Heart left ventricle (tissue), 16 donors: ENCODE measurements around the gene ANLN. TPM values are rescaled to one million over a fixed set of nuclear protein-coding genes. Genes with fewer than 3 reads are reported as not detected.

Experiments used
- ATAC-seq, 4 donors: fragments of 200-7000 bp; cut with Tn5 transposase; one replicate each; pipeline ENCODE4 v1.9.1; 2020 to 2022; ENCODE audit warnings: moderate library complexity in 4 of 4, mild to moderate bottlenecking in 3 of 4, moderate number of reproducible peaks in 1 of 4
- DNase-seq, 5 donors: peaks; one replicate each; pipeline ENCODE4 v3.0.0-alpha.2; 2020
- H3K27ac ChIP-seq, 12 donors: fragments of 200-600 bp; sonication (generic) in 4 of 12; one replicate each; pipeline versions ENCODE4 v1.5.0 to v1.8.0; 2016 to 2022; ENCODE audit warnings: mild to moderate bottlenecking in 2 of 12
- H3K27me3 ChIP-seq, 9 donors: fragments of 200-600 bp; sonication (generic) in 2 of 9; one replicate each; pipeline versions ENCODE4 v1.5.1 to v1.8.0; 2016 to 2022; ENCODE audit warnings: mild to moderate bottlenecking in 3 of 9
- H3K36me3 ChIP-seq, 9 donors: fragments of 200-600 bp; sonication (generic) in 2 of 9; one replicate each; pipeline versions ENCODE4 v1.5.0 to v1.8.0; 2018 to 2022; ENCODE audit warnings: mild to moderate bottlenecking in 2 of 9
- H3K4me1 ChIP-seq, 12 donors: fragments of 200-600 bp; sonication (generic) in 4 of 12; one replicate each; pipeline versions ENCODE4 v1.5.0 to v1.8.0; 2016 to 2022; ENCODE audit warnings: mild to moderate bottlenecking in 3 of 12
- H3K4me3 ChIP-seq, 12 donors: fragments of 200-600 bp; sonication (generic) in 4 of 12; one replicate each; pipeline versions ENCODE4 v1.5.0 to v1.8.0; 2017 to 2022; ENCODE audit warnings: mild to moderate bottlenecking in 9 of 12, moderate library complexity in 4 of 12
- H3K9me3 ChIP-seq, 12 donors: fragments of 200-600 bp; sonication (generic) in 4 of 12; one replicate each; pipeline versions ENCODE4 v1.5.0 to v1.8.0; 2016 to 2022; ENCODE audit warnings: mild to moderate bottlenecking in 1 of 12
- POLR2A ChIP-seq, 2 donors: fragments of 450-650 bp; IDR thresholded peaks; one replicate each; pipeline ENCODE4 v1.6.1; 2017; ENCODE audit warnings: antibody characterized with exemption in 2 of 2, mild to moderate bottlenecking in 2 of 2, moderate library complexity in 2 of 2
- WGBS, 4 donors: extraction: QIAGEN DNeasy Blood & Tissue Kit in 2 of 4; methylation state at CpG; one replicate each; pipeline versions ENCODE4 v1.1.5 to v1.1.7; 2013 to 2018; 5-methylcytosine and 5-hydroxymethylcytosine counted together
- intact Hi-C, 10 donors: fragments of 100-400 bp; cut with DNase I; formaldehyde crosslinking; loops; one replicate each; pipeline versions ENCODE4 v1.11.1 to v1.14.2; 2022
- polyA plus RNA-seq, 2 donors: library from polyadenylated mRNA; stranded (reverse); fragments of 200-250 nt; gene quantifications; one replicate each; pipeline ENCODE4 v1.2.3, GENCODE V29; 2013
- total RNA-seq, 9 donors: library from RNA; depleted of rRNA in 2 of 9; stranded (reverse); fragments of >200 nt in 2 of 9; fragmentation: NEBNext Ultra II Directional in 3 of 9; extraction: Animal tissue kit (Norgen Biotek cat#: 25700) in 3 of 9; gene quantifications; one replicate each; pipeline versions ENCODE4 v1.1.0 to v1.2.4, GENCODE V29; 2016 to 2023
- TF ChIP-seq, protein P1 (sequence below), 12 donors: fragments of 200-600 bp; sonication (generic) in 4 of 12; IDR thresholded peaks; one replicate each; pipeline versions ENCODE4 v1.5.0 to v1.8.0; 2018 to 2022; ENCODE audit warnings: antibody characterized with exemption in 12 of 12, mild to moderate bottlenecking in 5 of 12
- donor health status: ischemic (EF 13 %, LVEDD 7.1; RV severe dilation, severe dysfunction).
- donor health status: healthy with polysubstance abuse.
- donor health status: DM: no; HTN: yes; CAD: no.
- donor health status: DM: no; HTN: no; CAD: no.
- donor health status: ischemic (EF 25% LVEDD 6.9; RV normal size, moderate dysfunction).
- donor health status: ischemic (EF 25% LVEDD 5.7; RV mildly dilated, moderate dysfunction).
- donor health status: healthy.
- donor health status: DM: yes; HTN: yes; CAD: no.
- donor health status: ischemic (EF 35%, LVEDD 5.7; RV mildly dilated, moderate dysfunction).
- donor health status: nonischemic (EF 11% LVEDD 7.7; RV severe dilation, severe dysfunction).
- donor health status: DM: yes; HTN: yes; CAD: no.
- donor health status: PGD.
- donor health status: ischemic (EF 29% LVEDD 5.4; RV normal size, mild dysfunction).
- donor health status: nonischemic (EF 23%, LVEDD 6.1; RV moderate dilation, normal function).

Gene ANLN
- total and polyA plus RNA-seq, 11 donors, result 0.08 to 30.7 (median 1.5) TPM

DNA sequence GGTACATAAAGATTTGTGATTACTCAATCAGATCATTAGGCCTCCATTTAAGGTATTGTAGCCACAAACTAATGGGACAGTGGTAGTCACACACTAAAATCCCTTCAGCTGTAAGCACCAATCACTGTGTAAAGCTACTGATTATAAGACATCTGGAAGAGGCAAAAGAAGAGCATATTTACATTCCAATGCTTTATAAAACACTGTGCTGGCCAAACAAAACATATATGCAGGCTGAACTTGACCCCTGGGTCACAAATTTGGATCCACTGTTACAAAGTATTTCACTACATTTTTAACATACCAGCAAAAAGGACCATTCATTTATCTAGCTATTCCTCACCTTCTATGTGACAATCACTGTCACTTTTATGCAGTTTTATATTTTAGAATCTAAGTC, 41.4 kb upstream of the ANLN start:
- intact Hi-C loops, result no loop called here
- Histone ChIP-seq H3K27me3 (no peaks in the 10 kb centered on the region), H3K36me3 (no peaks in the 10 kb centered on the region), H3K27ac (no peak overlapping the region), H3K9me3 (no peaks in the 10 kb centered on the region), H3K4me1 (no peaks in the 10 kb centered on the region), H3K4me3 (no peak overlapping the region)
- TF ChIP-seq, protein P1, sequence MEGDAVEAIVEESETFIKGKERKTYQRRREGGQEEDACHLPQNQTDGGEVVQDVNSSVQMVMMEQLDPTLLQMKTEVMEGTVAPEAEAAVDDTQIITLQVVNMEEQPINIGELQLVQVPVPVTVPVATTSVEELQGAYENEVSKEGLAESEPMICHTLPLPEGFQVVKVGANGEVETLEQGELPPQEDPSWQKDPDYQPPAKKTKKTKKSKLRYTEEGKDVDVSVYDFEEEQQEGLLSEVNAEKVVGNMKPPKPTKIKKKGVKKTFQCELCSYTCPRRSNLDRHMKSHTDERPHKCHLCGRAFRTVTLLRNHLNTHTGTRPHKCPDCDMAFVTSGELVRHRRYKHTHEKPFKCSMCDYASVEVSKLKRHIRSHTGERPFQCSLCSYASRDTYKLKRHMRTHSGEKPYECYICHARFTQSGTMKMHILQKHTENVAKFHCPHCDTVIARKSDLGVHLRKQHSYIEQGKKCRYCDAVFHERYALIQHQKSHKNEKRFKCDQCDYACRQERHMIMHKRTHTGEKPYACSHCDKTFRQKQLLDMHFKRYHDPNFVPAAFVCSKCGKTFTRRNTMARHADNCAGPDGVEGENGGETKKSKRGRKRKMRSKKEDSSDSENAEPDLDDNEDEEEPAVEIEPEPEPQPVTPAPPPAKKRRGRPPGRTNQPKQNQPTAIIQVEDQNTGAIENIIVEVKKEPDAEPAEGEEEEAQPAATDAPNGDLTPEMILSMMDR (IDR thresholded peaks at IDR 0.05), result no peak
- ATAC-seq (no peak), DNase-seq (no peak)

DNA sequence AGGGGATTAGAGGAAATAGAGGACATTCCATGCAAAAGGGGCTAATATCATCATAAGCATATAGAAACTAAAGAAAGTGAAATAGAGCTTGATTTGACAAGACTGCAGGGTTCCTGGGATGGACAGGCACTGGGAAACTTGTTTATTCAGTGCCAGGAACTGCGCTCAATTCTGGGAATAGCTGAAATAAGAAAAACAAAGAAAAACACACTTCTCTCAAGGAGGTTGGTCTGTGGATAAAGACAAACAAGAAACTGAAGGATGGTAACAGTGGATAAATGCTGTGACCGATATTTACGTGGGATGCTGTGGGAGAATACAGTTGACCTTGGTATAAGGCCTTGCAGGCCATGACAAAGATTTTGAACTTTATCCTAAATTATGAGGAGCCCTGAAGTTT, 40.9 kb upstream of the ANLN start:
- DNase-seq (no peak), ATAC-seq (no peak)
- Histone ChIP-seq H3K4me3 (no peak overlapping the region), H3K27me3 (no peaks in the 10 kb centered on the region), H3K36me3 (no peaks in the 10 kb centered on the region), H3K9me3 (no peaks in the 10 kb centered on the region), H3K27ac (no peak overlapping the region), H3K4me1 (no peaks in the 10 kb centered on the region)
- 92 to 96% (median 94%) methylated on average over 3 of the region's 3 CpGs for WGBS, 4 donors
- TF ChIP-seq, protein P1 (IDR thresholded peaks at IDR 0.05), result no peak
- TF ChIP-seq POLR2A (IDR thresholded peaks at IDR 0.05), result no peak
- intact Hi-C loops, result no loop called here

DNA sequence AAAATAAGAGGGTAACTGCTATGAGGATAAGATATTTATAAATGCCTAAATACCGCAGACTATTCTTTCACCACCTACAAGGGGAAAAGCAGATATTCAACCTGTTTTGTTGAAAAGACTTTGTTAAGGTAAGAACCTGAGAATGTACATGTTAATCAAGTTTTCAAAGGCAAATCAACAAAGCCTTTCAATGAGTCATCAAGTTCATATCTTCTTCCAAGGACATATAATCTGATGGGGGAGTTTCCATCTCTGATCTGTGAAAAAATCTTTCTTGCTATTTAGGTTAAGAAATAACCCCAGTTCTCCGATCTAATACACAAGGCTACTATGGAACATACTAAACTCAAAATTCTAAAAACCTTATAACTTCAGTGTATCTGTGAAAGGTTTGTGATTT, 40.0 kb upstream of the ANLN start:
- DNase-seq (no peak), ATAC-seq (no peak)
- no peaks in the 10 kb centered on the region for H3K4me1 ChIP-seq
- no peaks in the 10 kb centered on the region for H3K36me3 ChIP-seq
- H3K27ac ChIP-seq, result no peak overlapping the region
- no peak overlapping the region for H3K4me3 ChIP-seq
- no peaks in the 10 kb centered on the region for H3K9me3 ChIP-seq
- no peak for TF ChIP-seq POLR2A (IDR thresholded peaks at IDR 0.05)
- TF ChIP-seq, protein P1 (IDR thresholded peaks at IDR 0.05), result no peak
- WGBS, 4 donors, result 90 to 97% (median 93%) methylated on average over 2 of the region's 2 CpGs
- intact Hi-C loops, result no loop called here
- H3K27me3 ChIP-seq, result no peaks in the 10 kb centered on the region

DNA sequence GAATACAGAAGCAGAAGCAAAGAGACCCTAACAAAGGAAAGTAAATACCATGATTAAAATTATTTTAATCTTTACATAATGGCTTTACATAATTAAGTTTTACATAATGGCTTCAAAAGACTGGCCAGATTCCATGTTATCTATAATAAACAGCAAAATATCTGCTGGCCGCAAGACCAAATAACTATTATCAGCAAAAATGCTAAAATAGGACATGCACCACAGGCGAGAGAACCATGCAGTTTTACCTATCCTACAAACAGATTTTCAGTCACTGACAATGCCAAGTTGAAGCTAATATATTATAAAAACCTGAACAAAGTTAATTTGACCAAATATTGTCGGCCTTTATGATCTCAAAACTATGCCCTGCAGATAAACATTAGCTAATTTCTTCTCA, 34.2 kb upstream of the ANLN start:
- intact Hi-C loops, result no loop called here
- 67 to 72% (median 70%) methylated on average over 3 of the region's 3 CpGs for WGBS, 4 donors
- DNase-seq (no peak), ATAC-seq (no peak)
- H3K27ac ChIP-seq, result no peak overlapping the region
- H3K36me3 ChIP-seq, result no peaks in the 10 kb centered on the region
- no peaks in the 10 kb centered on the region for H3K27me3 ChIP-seq
- H3K4me1 ChIP-seq, result peaks cover 0 to 5% (median 0%) of the 10 kb centered on the region in 12 donors
- no peak for TF ChIP-seq POLR2A (IDR thresholded peaks at IDR 0.05)
- TF ChIP-seq, protein P1 (IDR thresholded peaks at IDR 0.05), result no peak
- H3K4me3 ChIP-seq, result no peak overlapping the region
- no peaks in the 10 kb centered on the region for H3K9me3 ChIP-seq
